HCT116 (cell line): ENCODE measurements around the gene EPHA2. TPM values are rescaled to one million over a fixed set of nuclear protein-coding genes. Genes with fewer than 3 reads are reported as not detected.
"Not testable (repeated sequence)": the region's sequence is repeated elsewhere in the genome, so short reads cannot be mapped to it uniquely, and the experiment has no call there.

Experiments used
- ATAC-seq: fragments of 200-7000 bp; cut with Tn5 transposase; 2 replicates; pipeline ENCODE4 v1.9.1; 2020; ENCODE audit warnings: mild to moderate bottlenecking, moderate library complexity
- BruUV-seq: library from RNA; stranded (reverse); fragments of 400-500 nt; replicated peaks from 2 replicates; lab custom pipeline; 2021; lab: Mats Ljungman, UMichigan
- CTCF ChIA-PET: fragments of 300-600 bp; sonication (Branson Sonifier 250); formaldehyde crosslinking; loops from one replicate; lab custom pipeline; 2021; ENCODE audit warnings: antibody characterized with exemption; lab: Charles Lee
- POLR2A ChIA-PET: fragments of 300-600, 350-600 bp; sonication (Branson Sonifier 250); formaldehyde crosslinking; loops from one replicate; lab custom pipeline; 2021; ENCODE audit warnings: antibody characterized with exemption; lab: Charles Lee
- RAD21 ChIA-PET, 2 experiments: fragments of 300-600 bp; sonication (Branson Sonifier 250); formaldehyde crosslinking; loops; one replicate each; lab custom pipeline; 2023; ENCODE audit warnings: low total read pairs in 2 of 2; ENCODE audit not compliant: uncharacterized antibody in 2 of 2, unreplicated experiment in 2 of 2, low non-redundant PET in 1 of 2; lab: Charles Lee
- DNase-seq: peaks from one replicate; pipeline ENCODE4 v3.0.0-alpha.2; 2010; ENCODE audit warnings: low read depth, low spot score
- H2AFZ ChIP-seq: fragments of 200-600 bp; shearing (Covaris generic), sonication (generic); 2 replicates; pipeline ENCODE4 v1.6.1; 2017; ENCODE audit warnings: low read depth, mixed run types, mixed read lengths, antibody characterized with exemption, low read length; ENCODE audit not compliant: poor library complexity, severe bottlenecking
- H3K27ac ChIP-seq: 2 replicates; pipeline ENCODE4 v1.5.1; 2012; ENCODE audit warnings: low read depth, low read length
- H3K27me3 ChIP-seq: fragments of 200-600 bp; sonication (generic); 2 replicates; pipeline ENCODE4 v1.6.1; 2016; ENCODE audit warnings: mixed run types, low read length, mixed read lengths; ENCODE audit not compliant: insufficient read depth
- H3K36me3 ChIP-seq, 2 experiments: fragments of 200-500 bp in 1 of 2; fragments of 200-600 bp in 1 of 2; sonication (Bioruptor generic) in 1 of 2; sonication (generic) in 1 of 2; 2 replicates each; pipeline versions ENCODE4 v1.5.1 to v1.6.1; 2014 to 2016; ENCODE audit warnings: low read length in 2 of 2, inconsistent platforms in 1 of 2, mixed read lengths in 1 of 2, mixed run types in 1 of 2; ENCODE audit not compliant: insufficient read depth in 2 of 2, control insufficient read depth in 1 of 2
- H3K4me1 ChIP-seq, 2 experiments: fragments of 200-600 bp in 1 of 2; sonication (generic) in 1 of 2; 2 replicates each; pipeline versions ENCODE4 v1.5.1 to v1.6.1; 2012 to 2017; ENCODE audit warnings: low read length in 2 of 2, inconsistent platforms in 1 of 2, mild to moderate bottlenecking in 1 of 2, mixed read lengths in 1 of 2, mixed run types in 1 of 2, moderate library complexity in 1 of 2; ENCODE audit not compliant: insufficient read depth in 2 of 2, control insufficient read depth in 1 of 2
- H3K4me2 ChIP-seq: fragments of 200-600 bp; sonication (generic); 2 replicates; pipeline ENCODE4 v1.6.1; 2017; ENCODE audit warnings: mixed run types, low read length, mixed read lengths
- H3K4me3 ChIP-seq, 2 experiments: fragments of 200-600 bp in 1 of 2; sonication (generic) in 1 of 2; replicated peaks in 1 of 2; 2 replicates each; pipeline ENCODE4 v1.5.1; 2011 to 2016; ENCODE audit warnings: low read length in 2 of 2, control low read depth in 1 of 2, low read depth in 1 of 2, mild to moderate bottlenecking in 1 of 2, mixed read lengths in 1 of 2, mixed run types in 1 of 2
- H3K79me2 ChIP-seq: fragments of 200-600 bp; sonication (generic); 2 replicates; pipeline ENCODE4 v1.6.1; 2017; ENCODE audit warnings: mild to moderate bottlenecking, mixed run types, low read length, moderate library complexity, mixed read lengths; ENCODE audit not compliant: insufficient read depth
- H3K9ac ChIP-seq: fragments of 200-600 bp; sonication (generic); 2 replicates; pipeline ENCODE4 v1.6.1; 2016; ENCODE audit warnings: low read length, mixed read lengths
- H3K9me2 ChIP-seq: fragments of 200-600 bp; sonication (generic), shearing (Covaris generic); 2 replicates; pipeline ENCODE4 v1.6.1; 2017; ENCODE audit warnings: mixed run types, mild to moderate bottlenecking, moderate library complexity; ENCODE audit not compliant: insufficient read depth
- H3K9me3 ChIP-seq, 2 experiments: fragments of 200-500 bp in 1 of 2; fragments of 200-600 bp in 1 of 2; sonication (Bioruptor generic) in 1 of 2; sonication (generic) in 1 of 2; 2 replicates each; pipeline ENCODE4 v1.6.1; 2014 to 2017; ENCODE audit warnings: low read length in 2 of 2, mixed read lengths in 2 of 2, inconsistent platforms in 1 of 2, low read depth in 1 of 2, mild to moderate bottlenecking in 1 of 2, mixed run types in 1 of 2, moderate library complexity in 1 of 2; ENCODE audit not compliant: control insufficient read depth in 1 of 2, insufficient read depth in 1 of 2
- H4K20me1 ChIP-seq: fragments of 200-600 bp; sonication (generic), shearing (Covaris generic); 2 replicates; pipeline ENCODE4 v1.6.1; 2017; ENCODE audit warnings: mixed run types, mild to moderate bottlenecking, moderate library complexity; ENCODE audit not compliant: insufficient read depth
- EZH2 ChIP-seq: fragments of 200-600 bp; sonication (generic); IDR thresholded peaks from 2 replicates; pipeline ENCODE4 v1.6.1; 2017; ENCODE audit warnings: antibody characterized with exemption, mixed run types
- POLR2A ChIP-seq: IDR thresholded peaks from 2 replicates; pipeline ENCODE4 v1.7.0; 2011; ENCODE audit warnings: borderline replicate concordance; ENCODE audit not compliant: insufficient read depth, insufficient read length; ENCODE audit errors: extremely low read depth
- SRF ChIP-seq: IDR thresholded peaks from 2 replicates; pipeline ENCODE4 v1.6.1; 2012; ENCODE audit warnings: low read depth
- TCF7L2 ChIP-seq: IDR thresholded peaks from 2 replicates; pipeline ENCODE4 v1.7.0; 2011; ENCODE audit warnings: borderline replicate concordance, inconsistent platforms; ENCODE audit not compliant: insufficient read depth, insufficient read length; ENCODE audit errors: extremely low read depth
- intact Hi-C: fragments of 100-400 bp; cut with micrococcal nuclease; formaldehyde crosslinking; loops from 2 replicates; pipeline ENCODE4 v1.10.0; 2022
- total RNA-seq: library from RNA; stranded (reverse); gene quantifications from one replicate; pipeline ENCODE4 v1.2.1, GENCODE V29; 2021; ENCODE audit not compliant: unreplicated experiment
- TF ChIP-seq, protein P1 (sequence below): IDR thresholded peaks from 2 replicates; pipeline ENCODE4 v1.6.1; 2012

EPHA2 gene
- total RNA-seq, 1 experiment from 2014 or later: 164 TPM

DNA sequence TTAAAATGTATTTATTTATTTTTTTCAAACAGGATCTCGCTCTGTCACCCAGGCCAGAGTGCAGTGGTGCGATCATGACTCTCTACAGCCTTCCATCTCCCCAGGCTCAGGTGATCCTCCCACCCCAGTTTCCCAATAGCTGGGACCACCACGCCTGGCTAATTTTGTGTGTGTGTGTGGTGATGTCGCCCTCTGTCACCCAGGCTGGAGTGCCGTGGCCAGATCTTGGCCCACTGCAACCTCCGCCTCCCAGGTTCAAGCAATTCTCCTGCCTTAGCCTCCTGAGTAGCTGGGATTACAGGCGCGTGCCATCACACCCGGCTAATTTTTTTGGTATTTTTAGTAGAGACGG, 12.3 kb upstream of the EPHA2 start:
- H3K36me3 ChIP-seq, H4K20me1 ChIP-seq, RAD21 ChIA-PET, H3K27ac ChIP-seq, DNase-seq, CTCF ChIA-PET, intact Hi-C loops, ATAC-seq, H3K79me2 ChIP-seq, H2AFZ ChIP-seq, H3K27me3 ChIP-seq, BruUV-seq, H3K9me3 ChIP-seq, H3K9me2 ChIP-seq: not testable (repeated sequence)
- Histone ChIP-seq H3K4me2 (peak overlapping the region; percentile 84), H3K4me3 (peak overlapping the region in 1 of 2 experiments; percentile 45; a peak in 2 of 4 replicates), H3K4me1 (peaks cover 66 to 97% of the 10 kb centered on the region in 2 experiments), H3K9ac (peak overlapping the region; percentile 32)
- POLR2A ChIA-PET: interaction anchor here (0.6 to 1.6 kb wide), 5 partner anchors 11 to 15 kb away, joined by 3 to 5 read pairs (median 3); no protein-coding TSS in a partner anchor

DNA sequence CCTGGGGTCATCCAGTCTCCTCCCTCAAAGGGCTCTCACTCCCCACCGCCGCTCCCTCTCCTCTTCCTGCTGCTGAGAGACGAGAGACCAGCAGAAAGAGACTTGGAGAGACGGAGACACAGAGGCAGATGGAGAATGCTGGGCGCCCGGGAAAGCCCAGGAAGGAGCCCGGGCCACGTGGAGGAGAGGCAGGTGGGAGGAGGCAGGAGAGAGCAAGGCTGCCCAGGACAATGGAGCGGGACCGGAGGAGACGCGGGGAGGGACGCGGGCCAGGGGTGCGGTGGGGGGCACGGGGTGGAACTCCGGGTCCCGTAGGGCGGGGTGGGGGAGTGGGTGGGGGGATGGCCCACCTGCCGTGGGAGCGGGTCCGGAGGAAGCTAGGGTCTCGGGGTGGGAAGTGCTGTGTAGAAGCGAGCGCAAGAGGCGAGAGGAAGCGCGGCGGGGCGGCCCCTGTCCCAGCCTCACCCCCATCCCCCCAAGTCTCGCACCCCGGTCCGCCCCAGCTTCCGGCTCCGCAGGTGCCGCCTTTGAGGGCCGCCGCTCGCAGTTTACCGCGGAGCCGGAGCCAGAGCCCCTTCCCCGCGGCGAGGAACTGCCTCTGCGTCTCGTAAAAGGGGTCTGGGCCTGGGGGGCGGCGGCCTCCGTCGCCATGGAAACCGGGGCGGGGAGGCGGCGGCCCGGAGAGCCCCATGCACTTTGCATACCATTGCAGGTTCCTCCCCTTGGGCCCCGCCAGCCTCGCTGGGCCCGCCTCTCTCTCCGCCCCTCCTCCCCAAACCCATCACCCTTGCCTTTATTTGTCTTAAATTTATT, 11.7 kb upstream of the EPHA2 start:
- H3K9me2 ChIP-seq: no peaks in the 10 kb centered on the region
- H3K4me2 ChIP-seq: peak overlapping the region; percentile 84
- peak overlapping the region; percentile 63 for H3K9ac ChIP-seq
- H3K4me1 ChIP-seq: peaks cover 66 to 97% of the 10 kb centered on the region in 2 experiments
- ATAC-seq (peak; percentile 73), DNase-seq (no peak)
- no peak overlapping the region for H2AFZ ChIP-seq
- no peaks in the 10 kb centered on the region for H3K79me2 ChIP-seq
- peak overlapping the region; percentile 58; the same call in 1 of the 2 replicates for H3K27ac ChIP-seq
- peak; percentile 18 for TF ChIP-seq POLR2A
- peak; percentile 76 for TF ChIP-seq TCF7L2
- TF ChIP-seq, protein P1, sequence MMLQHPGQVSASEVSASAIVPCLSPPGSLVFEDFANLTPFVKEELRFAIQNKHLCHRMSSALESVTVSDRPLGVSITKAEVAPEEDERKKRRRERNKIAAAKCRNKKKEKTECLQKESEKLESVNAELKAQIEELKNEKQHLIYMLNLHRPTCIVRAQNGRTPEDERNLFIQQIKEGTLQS: no peak
- no peak for TF ChIP-seq EZH2
- TF ChIP-seq SRF: no peak
- H3K36me3 ChIP-seq: no peaks in the 10 kb centered on the region
- no TSS peak for BruUV-seq
- H3K4me3 ChIP-seq: peak overlapping the region; percentile 45 to 56
- H3K9me3 ChIP-seq: no peaks in the 10 kb centered on the region
- no peaks in the 10 kb centered on the region for H3K27me3 ChIP-seq
- no peaks in the 10 kb centered on the region for H4K20me1 ChIP-seq
- ChIA-PET POLR2A (interaction anchor here (0.9 kb wide), 1 partner anchor 13 kb away, joined by 3 read pairs; no protein-coding TSS in a partner anchor), CTCF (no interaction called here), RAD21 (no interaction called here)
- intact Hi-C loops: no loop called here
